Measurements from ENCODE around the gene DOCK6. TPM values are rescaled to one million over a fixed set of nuclear protein-coding genes. Genes with fewer than 3 reads are reported as not detected.

DOCK6 gene
- total and polyA plus RNA-seq, 11 donors = 21.6 to 57.8 (median 38.5) TPM

DNA sequence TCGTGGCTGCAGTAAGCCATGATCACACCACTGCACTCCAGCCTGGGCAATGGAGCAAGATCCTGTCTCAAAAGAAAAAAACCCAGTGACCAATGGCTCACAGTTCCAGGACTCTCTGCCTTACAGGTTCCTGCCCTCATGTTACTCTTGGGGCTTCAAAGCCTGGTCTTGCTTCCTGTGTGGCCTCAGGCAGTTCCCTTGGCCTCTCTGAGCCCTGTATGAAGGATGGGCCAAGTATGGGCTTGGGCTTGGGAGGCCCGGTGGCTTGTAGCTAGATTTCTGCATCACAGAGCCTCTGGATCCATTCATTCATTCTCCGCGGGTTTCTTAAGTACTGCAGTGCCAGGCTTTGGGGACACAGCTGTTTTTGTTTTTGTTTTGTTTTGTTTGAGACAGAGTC lies 32.9 kb upstream of the DOCK6 start:
- Histone ChIP-seq H3K4me1 (peaks cover 0 to 32% (median 6%) of the 10 kb centered on the region in 12 donors), H3K4me3 (no peak overlapping the region), H3K27me3 (no peaks in the 10 kb centered on the region), H3K36me3 (no peaks in the 10 kb centered on the region), H3K9me3 (no peaks in the 10 kb centered on the region), H3K27ac (no peak overlapping the region)
- ATAC-seq (no peak), DNase-seq (no peak)
- intact Hi-C loops (cut with DNase I) = loop anchor here (2.0 to 10.0 kb wide), 8 partner anchors 42 to 290 kb away; partner anchors contain the start of genes SWSAP1 (in 6 of the 10), ELAVL3 (in 3 of the 10), RAB3D (in 2 of the 10) and EPOR (in 1 of the 10)
- WGBS, 4 donors = 85 to 91% (median 88%) methylated on average over 3 to 4 of the region's 4 CpGs
- TF ChIP-seq, protein P1, sequence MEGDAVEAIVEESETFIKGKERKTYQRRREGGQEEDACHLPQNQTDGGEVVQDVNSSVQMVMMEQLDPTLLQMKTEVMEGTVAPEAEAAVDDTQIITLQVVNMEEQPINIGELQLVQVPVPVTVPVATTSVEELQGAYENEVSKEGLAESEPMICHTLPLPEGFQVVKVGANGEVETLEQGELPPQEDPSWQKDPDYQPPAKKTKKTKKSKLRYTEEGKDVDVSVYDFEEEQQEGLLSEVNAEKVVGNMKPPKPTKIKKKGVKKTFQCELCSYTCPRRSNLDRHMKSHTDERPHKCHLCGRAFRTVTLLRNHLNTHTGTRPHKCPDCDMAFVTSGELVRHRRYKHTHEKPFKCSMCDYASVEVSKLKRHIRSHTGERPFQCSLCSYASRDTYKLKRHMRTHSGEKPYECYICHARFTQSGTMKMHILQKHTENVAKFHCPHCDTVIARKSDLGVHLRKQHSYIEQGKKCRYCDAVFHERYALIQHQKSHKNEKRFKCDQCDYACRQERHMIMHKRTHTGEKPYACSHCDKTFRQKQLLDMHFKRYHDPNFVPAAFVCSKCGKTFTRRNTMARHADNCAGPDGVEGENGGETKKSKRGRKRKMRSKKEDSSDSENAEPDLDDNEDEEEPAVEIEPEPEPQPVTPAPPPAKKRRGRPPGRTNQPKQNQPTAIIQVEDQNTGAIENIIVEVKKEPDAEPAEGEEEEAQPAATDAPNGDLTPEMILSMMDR (IDR thresholded peaks at IDR 0.05) = no peak
- no peak for TF ChIP-seq POLR2A (IDR thresholded peaks at IDR 0.05)

DNA sequence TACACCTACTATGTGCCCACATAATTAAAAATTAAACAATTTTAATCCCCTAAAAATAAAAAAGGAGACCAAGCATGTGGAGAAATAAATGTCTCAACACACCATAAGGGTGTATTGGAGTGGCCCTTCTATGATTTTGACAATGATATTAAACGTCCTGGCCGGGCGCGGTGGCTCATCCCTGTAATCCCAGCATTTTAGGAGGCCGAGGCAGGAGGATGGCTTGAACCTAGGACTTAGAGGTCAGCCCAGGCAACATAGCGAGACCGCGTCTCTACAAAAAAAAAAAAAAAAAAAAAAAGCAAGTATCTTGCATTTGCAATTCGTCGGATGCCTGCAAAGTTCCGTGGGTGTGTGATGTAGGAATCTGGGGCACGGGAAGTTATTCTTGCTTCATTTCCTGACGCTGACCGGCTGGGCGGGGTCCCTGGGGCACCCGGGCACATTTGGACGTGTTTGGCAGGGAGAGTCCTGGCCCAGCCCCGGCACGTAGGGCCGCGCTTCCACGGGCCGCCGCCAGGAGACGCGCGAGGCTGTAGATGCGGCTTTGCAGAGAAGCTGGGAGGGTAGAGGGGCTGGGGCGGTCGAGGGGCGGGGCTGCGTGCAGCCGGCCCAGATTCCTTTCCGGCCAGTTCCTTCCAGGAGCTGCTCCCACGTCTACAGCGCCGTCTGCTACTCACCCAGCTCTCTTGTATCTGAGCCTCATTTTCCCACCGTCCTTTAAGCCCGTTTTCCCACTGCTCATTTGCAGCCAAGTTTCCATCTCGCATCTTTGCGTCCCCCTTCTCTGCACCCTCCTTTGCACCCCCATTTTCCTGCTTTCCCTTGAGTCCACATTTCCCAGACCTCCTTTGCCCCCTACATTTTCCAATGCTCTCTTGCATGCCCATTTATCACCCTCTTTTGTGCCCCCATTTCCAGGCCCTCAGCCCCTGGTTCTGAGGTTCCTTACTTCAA lies 31.4 kb upstream of the DOCK6 start:
- ATAC-seq = peak; percentile 88 to 99 (median 98)
- no peaks in the 10 kb centered on the region for H3K27me3 ChIP-seq
- H3K27ac ChIP-seq = peak overlapping the region in 11 of 12 donors; percentile 5 to 74 (median 52)
- intact Hi-C loops (cut with DNase I) = loop anchor here (1.0 to 10.0 kb wide), 14 partner anchors 46 to 294 kb away; partner anchors contain the start of genes ELAVL3 (in 6 of the 10), SWSAP1 (in 6 of the 10), CCDC159 (in 1 of the 10) and ODAD3 (in 1 of the 10)
- 6 to 9% (median 7%) methylated on average over 30 to 41 of the region's 41 CpGs for WGBS, 4 donors
- DNase-seq = peak; percentile 92 to 98 (median 96)
- H3K4me3 ChIP-seq = peak overlapping the region in 10 of 12 donors; percentile 9 to 43 (median 18)
- H3K9me3 ChIP-seq = no peaks in the 10 kb centered on the region
- peaks cover 0 to 32% (median 6%) of the 10 kb centered on the region in 12 donors for H3K4me1 ChIP-seq
- TF ChIP-seq, protein P1 (IDR thresholded peaks at IDR 0.05) = peak; percentile 95 to 100 (median 98)
- peak in 1 of 2 donors; percentile 23 for TF ChIP-seq POLR2A (IDR thresholded peaks at IDR 0.05)
- H3K36me3 ChIP-seq = no peaks in the 10 kb centered on the region

DNA sequence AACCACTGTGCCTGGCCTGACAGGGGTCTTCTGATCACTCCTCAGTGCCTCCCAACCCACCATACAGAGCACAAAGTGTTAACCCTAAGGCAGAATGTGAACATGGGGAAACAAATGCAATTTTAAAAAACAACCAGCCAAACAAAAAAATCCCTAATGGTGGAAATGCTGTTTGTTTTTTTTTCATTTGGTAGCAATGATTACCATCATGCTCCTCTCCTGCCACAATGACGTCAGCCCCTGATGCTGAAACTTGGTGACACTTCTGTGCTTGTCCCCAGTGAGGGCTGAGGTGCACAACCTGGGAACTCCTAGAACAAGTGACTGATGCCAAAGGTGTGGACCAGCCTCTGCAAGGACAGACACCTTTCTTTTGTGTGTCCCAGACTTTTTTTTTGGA lies 29.7 kb upstream of the DOCK6 start:
- no peak for ATAC-seq
- Histone ChIP-seq H3K36me3 (no peaks in the 10 kb centered on the region), H3K27me3 (no peaks in the 10 kb centered on the region), H3K27ac (no peak overlapping the region), H3K4me3 (no peak overlapping the region), H3K9me3 (no peaks in the 10 kb centered on the region), H3K4me1 (peaks cover 0 to 29% (median 6%) of the 10 kb centered on the region in 12 donors)
- intact Hi-C loops (cut with DNase I) = loop anchor here (2.0 to 10.0 kb wide), 10 partner anchors 55 to 295 kb away; partner anchors contain the start of genes ELAVL3 (in 6 of the 10), SWSAP1 (in 6 of the 10), CCDC159 (in 1 of the 10) and ODAD3 (in 1 of the 10)
- no peak for DNase-seq
- TF ChIP-seq, protein P1 (IDR thresholded peaks at IDR 0.05) = no peak
- no peak for TF ChIP-seq POLR2A (IDR thresholded peaks at IDR 0.05)
- WGBS, 4 donors = 63 to 73% (median 70%) methylated on average over 1 of the region's 1 CpG

DNA sequence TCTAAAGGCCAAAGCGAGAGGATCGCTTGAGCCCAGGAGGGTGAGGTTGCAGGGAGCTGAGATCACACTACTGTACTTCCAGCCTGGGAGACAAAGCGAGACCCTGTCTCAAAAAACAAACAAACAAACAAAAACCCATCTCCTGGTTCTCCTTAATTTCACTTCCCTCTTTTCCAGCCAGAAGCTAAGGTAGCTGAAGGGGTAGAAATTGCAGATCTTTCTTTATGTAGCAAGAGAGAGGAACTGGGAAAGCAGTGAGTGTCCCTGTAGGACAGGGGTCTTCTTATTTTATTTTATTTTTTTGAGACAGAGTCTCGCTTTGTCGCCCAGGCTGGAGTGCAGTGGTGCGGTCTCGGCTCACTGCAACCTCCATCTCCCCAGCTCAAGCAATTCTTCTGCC lies 29.1 kb upstream of the DOCK6 start:
- WGBS, 4 donors = 94 to 96% (median 94%) methylated on average over 7 of the region's 7 CpGs
- intact Hi-C loops (cut with DNase I) = loop anchor here (5.0 to 10.0 kb wide), 9 partner anchors 56 to 296 kb away; partner anchors contain the start of genes ELAVL3 (in 6 of the 10), SWSAP1 (in 6 of the 10), CCDC159 (in 1 of the 10) and ODAD3 (in 1 of the 10)
- Histone ChIP-seq H3K27ac (no peak overlapping the region), H3K4me1 (peaks cover 0 to 29% (median 9%) of the 10 kb centered on the region in 12 donors), H3K36me3 (no peaks in the 10 kb centered on the region), H3K27me3 (no peaks in the 10 kb centered on the region), H3K4me3 (no peak overlapping the region), H3K9me3 (no peaks in the 10 kb centered on the region)
- no peak for TF ChIP-seq POLR2A (IDR thresholded peaks at IDR 0.05)
- TF ChIP-seq, protein P1 (IDR thresholded peaks at IDR 0.05) = no peak
- DNase-seq (no peak), ATAC-seq (no peak)
